H1 (cell line): ENCODE measurements around the gene BCAR3. TPM values are rescaled to one million over a fixed set of nuclear protein-coding genes. Genes with fewer than 3 reads are reported as not detected.

Source experiments
- CTCF ChIA-PET: fragments of 300-600 bp; sonication (Branson Sonifier 250); formaldehyde crosslinking; loops from one replicate; lab custom pipeline; 2021; ENCODE audit not compliant: partially characterized antibody; lab: Charles Lee
- POLR2A ChIA-PET: fragments of 300-600 bp; sonication (Branson Sonifier 250); formaldehyde crosslinking; loops from one replicate; lab custom pipeline; 2021; ENCODE audit warnings: inconsistent platforms; ENCODE audit not compliant: partially characterized antibody; lab: Charles Lee
- DNase-seq, 2 experiments: peaks; one replicate each; pipeline versions ENCODE4 v3.0.0 to v3.0.0-alpha.2; 2010 to 2022; ENCODE audit warnings: low spot score in 2 of 2, low read depth in 1 of 2, mixed read lengths in 1 of 2
- FAIRE-seq: peaks from 2 replicates; lab custom pipeline; 2011; peaks lifted over from hg19 to GRCh38; lab: Jason Lieb, UNC
- H2AFZ ChIP-seq: 2 replicates; pipeline ENCODE4 v1.8.1; 2012; ENCODE audit warnings: low read length, inconsistent platforms
- H2AK5ac ChIP-seq: 2 replicates; pipeline ENCODE4 v1.6.1; 2013; ENCODE audit warnings: low read depth, low read length
- H2BK120ac ChIP-seq: replicated peaks from 2 replicates; pipeline ENCODE3; 2013; ENCODE audit warnings: low read depth, low read length, inconsistent platforms
- H2BK12ac ChIP-seq: 2 replicates; pipeline ENCODE4 v1.6.1; 2013; ENCODE audit warnings: low read depth, low read length
- H2BK15ac ChIP-seq: 2 replicates; pipeline ENCODE4 v1.6.1; 2013; ENCODE audit warnings: low read length
- H2BK20ac ChIP-seq: 2 replicates; pipeline ENCODE4 v1.6.1; 2013; ENCODE audit warnings: low read length
- H2BK5ac ChIP-seq: 2 replicates; pipeline ENCODE4 v1.6.1; 2013; ENCODE audit warnings: low read depth, low read length
- H3K14ac ChIP-seq: 2 replicates; pipeline ENCODE4 v1.6.1; 2013; ENCODE audit warnings: inconsistent platforms; ENCODE audit not compliant: insufficient read length
- H3K18ac ChIP-seq: 2 replicates; pipeline ENCODE4 v1.6.1; 2013; ENCODE audit warnings: low read length; ENCODE audit errors: extremely low read depth
- H3K23ac ChIP-seq: 2 replicates; pipeline ENCODE4 v1.6.1; 2013; ENCODE audit warnings: inconsistent platforms; ENCODE audit not compliant: insufficient read length
- H3K23me2 ChIP-seq: 2 replicates; pipeline ENCODE4 v1.6.1; 2013; ENCODE audit warnings: low read depth, low read length
- H3K27ac ChIP-seq: 2 replicates; pipeline ENCODE4 v1.6.1; 2011; ENCODE audit warnings: low read depth, low read length, inconsistent platforms
- H3K27me3 ChIP-seq, 4 experiments: replicated peaks in 1 of 4; 1 replicate in 1 of 4; 2 replicates in 3 of 4; pipeline versions ENCODE4 v1.6.1 to v1.8.1; 2011 to 2013; ENCODE audit warnings: low read length in 3 of 4, mild to moderate bottlenecking in 3 of 4, inconsistent platforms in 2 of 4, mixed read lengths in 2 of 4, moderate library complexity in 1 of 4; ENCODE audit not compliant: control insufficient read depth in 3 of 4, insufficient read depth in 3 of 4; ENCODE audit errors: extremely low read depth in 1 of 4
- H3K36me3 ChIP-seq, 4 experiments: 2 replicates each; pipeline versions ENCODE4 v1.6.1 to v1.8.1; 2011 to 2013; ENCODE audit warnings: mild to moderate bottlenecking in 4 of 4, low read length in 3 of 4, moderate library complexity in 2 of 4, control low read depth in 1 of 4, inconsistent platforms in 1 of 4; ENCODE audit not compliant: insufficient read depth in 4 of 4, control insufficient read depth in 2 of 4
- H3K4ac ChIP-seq: replicated peaks from 2 replicates; pipeline ENCODE3; 2013; ENCODE audit warnings: low read length, low read depth, mixed read lengths, inconsistent platforms; ENCODE audit not compliant: insufficient read length
- H3K4me1 ChIP-seq, 4 experiments: replicated peaks in 1 of 4; 1 replicate in 1 of 4; 2 replicates in 3 of 4; pipeline versions ENCODE4 v1.6.1 to v1.8.1; 2011 to 2013; ENCODE audit warnings: low read length in 3 of 4, inconsistent platforms in 2 of 4, mixed read lengths in 1 of 4; ENCODE audit not compliant: insufficient read depth in 4 of 4, control insufficient read depth in 3 of 4
- H3K4me2 ChIP-seq, 2 experiments: 2 replicates each; pipeline versions ENCODE4 v1.6.1 to v1.8.1; 2011 to 2013; ENCODE audit warnings: low read depth in 2 of 2, low read length in 2 of 2, control low read depth in 1 of 2, inconsistent platforms in 1 of 2, mild to moderate bottlenecking in 1 of 2; ENCODE audit not compliant: insufficient read depth in 1 of 2
- H3K4me3 ChIP-seq, 4 experiments: fragments of 200-600, 300-600 bp in 1 of 4; sonication (generic), shearing (Covaris generic), sonication (Bioruptor Twin) in 1 of 4; 2 replicates each; pipeline versions ENCODE4 v1.5.1 to v1.8.1; 2011 to 2016; ENCODE audit warnings: low read length in 4 of 4, low read depth in 3 of 4, control low read depth in 2 of 4, inconsistent platforms in 2 of 4, mild to moderate bottlenecking in 2 of 4, mixed read lengths in 1 of 4, moderate library complexity in 1 of 4; ENCODE audit not compliant: insufficient read depth in 2 of 4; ENCODE audit errors: extremely low read depth in 1 of 4
- H3K56ac ChIP-seq: replicated peaks from 2 replicates; pipeline ENCODE3; 2013; ENCODE audit warnings: low read depth, mild to moderate bottlenecking, mixed read lengths, low read length, inconsistent platforms; ENCODE audit not compliant: insufficient read length
- H3K79me1 ChIP-seq: 2 replicates; pipeline ENCODE4 v1.6.1; 2013; ENCODE audit warnings: low read depth, low read length, control low read depth
- H3K79me2 ChIP-seq, 2 experiments: 2 replicates each; pipeline versions ENCODE4 v1.6.1 to v1.8.1; 2012 to 2013; ENCODE audit warnings: low read length in 2 of 2, mild to moderate bottlenecking in 2 of 2, inconsistent platforms in 1 of 2; ENCODE audit not compliant: insufficient read depth in 2 of 2, control insufficient read depth in 1 of 2
- H3K9ac ChIP-seq, 4 experiments: replicated peaks in 1 of 4; 1 replicate in 1 of 4; 2 replicates in 3 of 4; pipeline versions ENCODE4 v1.6.1 to v1.8.1; 2011 to 2013; ENCODE audit warnings: low read depth in 3 of 4, low read length in 3 of 4, control low read depth in 2 of 4, mild to moderate bottlenecking in 2 of 4, moderate library complexity in 2 of 4, inconsistent platforms in 1 of 4; ENCODE audit errors: extremely low read depth in 1 of 4
- H3K9me3 ChIP-seq, 2 experiments: 2 replicates each; pipeline versions ENCODE4 v1.6.1 to v1.8.1; 2012 to 2013; ENCODE audit warnings: mild to moderate bottlenecking in 2 of 2, moderate library complexity in 2 of 2, control low read depth in 1 of 2, inconsistent platforms in 1 of 2, low read depth in 1 of 2, low read length in 1 of 2, mixed read lengths in 1 of 2; ENCODE audit not compliant: insufficient read depth in 2 of 2
- H4K20me1 ChIP-seq, 2 experiments: replicated peaks in 1 of 2; 2 replicates each; pipeline versions ENCODE3 to v1.8.1; 2011 to 2013; ENCODE audit warnings: inconsistent platforms in 2 of 2, low read length in 2 of 2, mild to moderate bottlenecking in 1 of 2; ENCODE audit not compliant: insufficient read depth in 2 of 2, control insufficient read depth in 1 of 2
- H4K5ac ChIP-seq: 2 replicates; pipeline ENCODE4 v1.6.1; 2013; ENCODE audit warnings: low read length, low read depth, mixed read lengths, inconsistent platforms; ENCODE audit not compliant: insufficient read length
- H4K8ac ChIP-seq: 2 replicates; pipeline ENCODE4 v1.8.0; 2013; ENCODE audit warnings: mild to moderate bottlenecking, moderate library complexity, low read length, inconsistent platforms; ENCODE audit not compliant: insufficient read depth; ENCODE audit errors: extremely low read depth
- H4K91ac ChIP-seq: replicated peaks from 2 replicates; pipeline ENCODE3; 2013; ENCODE audit warnings: low read length, mixed read lengths, inconsistent platforms; ENCODE audit not compliant: insufficient read length
- BACH1 ChIP-seq: IDR thresholded peaks from 2 replicates; pipeline ENCODE4 v1.6.1; 2012; ENCODE audit warnings: low read length, improper control_type of control experiment
- BCL11A ChIP-seq, 2 experiments: IDR thresholded peaks; one replicate each; pipeline ENCODE4 v1.6.1; 2011; ENCODE audit warnings: low read depth in 2 of 2, low read length in 2 of 2, mild to moderate bottlenecking in 2 of 2
- CEBPB ChIP-seq: IDR thresholded peaks from 2 replicates; pipeline ENCODE4 v1.6.1; 2012; ENCODE audit warnings: low read depth, low read length
- CHD2 ChIP-seq: IDR thresholded peaks from 2 replicates; pipeline ENCODE4 v1.6.1; 2012; ENCODE audit warnings: low read length, improper control_type of control experiment
- E2F6 ChIP-seq: IDR thresholded peaks from 2 replicates; pipeline ENCODE4 v1.6.1; 2012; ENCODE audit warnings: inconsistent platforms
- GTF2F1 ChIP-seq: IDR thresholded peaks from 2 replicates; pipeline ENCODE4 v1.6.1; 2012; ENCODE audit warnings: low read depth, low read length, improper control_type of control experiment, borderline replicate concordance
- HDAC2 ChIP-seq, 2 experiments: fragments of 300-600 bp in 1 of 2; sonication (generic) in 1 of 2; IDR thresholded peaks; 2 replicates each; pipeline ENCODE4 v1.6.1; 2011 to 2012; ENCODE audit warnings: low read depth in 2 of 2, low read length in 2 of 2, mild to moderate bottlenecking in 2 of 2, moderate library complexity in 2 of 2, borderline replicate concordance in 1 of 2, inconsistent platforms in 1 of 2
- HDAC6 ChIP-seq: IDR thresholded peaks from one replicate; pipeline ENCODE4 v1.7.1; 2012; ENCODE audit warnings: low read depth, mild to moderate bottlenecking, inconsistent platforms, low read length, moderate library complexity
- MAX ChIP-seq: IDR thresholded peaks from 2 replicates; pipeline ENCODE4 v1.6.1; 2012; ENCODE audit warnings: inconsistent platforms
- SP4 ChIP-seq: IDR thresholded peaks from 2 replicates; pipeline ENCODE4 v1.6.1; 2012; ENCODE audit warnings: low read length, inconsistent platforms
- SRF ChIP-seq: IDR thresholded peaks from 2 replicates; pipeline ENCODE4 v1.6.1; 2011; ENCODE audit warnings: mild to moderate bottlenecking, low read depth, low read length, moderate library complexity
- TAF7 ChIP-seq: optimal IDR thresholded peaks from 2 replicates; pipeline ENCODE3; 2011; ENCODE audit warnings: low read depth, mild to moderate bottlenecking, inconsistent platforms, low read length, moderate library complexity, borderline replicate concordance
- TEAD4 ChIP-seq: IDR thresholded peaks from 2 replicates; pipeline ENCODE4 v1.6.1; 2012; ENCODE audit warnings: low read depth, low read length, inconsistent platforms, mixed read lengths
- YY1 ChIP-seq: IDR thresholded peaks from 2 replicates; pipeline ENCODE4 v1.6.1; 2011; ENCODE audit warnings: low read depth, mild to moderate bottlenecking, low read length
- WGBS, 2 experiments: shearing (Covaris generic) in 1 of 2; methylation state at CpG; one replicate each; pipeline versions ENCODE4 v1.1.6 to v1.1.7; 2013 to 2015; ENCODE audit warnings: low lambda C conversion rate in 2 of 2, mixed read lengths in 2 of 2, inconsistent platforms in 1 of 2, low coverage in 1 of 2, missing lambda C conversion rate in 1 of 2; ENCODE audit not compliant: insufficient replicate concordance in 2 of 2, insufficient coverage in 1 of 2, insufficient read length in 1 of 2; ENCODE audit errors: extremely low coverage in 1 of 2, missing lambda C conversion rate in 1 of 2; 5-methylcytosine and 5-hydroxymethylcytosine counted together
- polyA plus RNA-seq, 7 experiments: library from polyadenylated mRNA; depleted of rRNA in 3 of 7; stranded (reverse) in 5 of 7; unstranded in 2 of 7; fragments of >200 nt in 5 of 7; fragments of 200-250 nt in 2 of 7; gene quantifications; 1 replicate in 5 of 7; 2 replicates in 1 of 7; 4 replicates in 1 of 7; pipeline versions ENCODE4 v1.2.1 to v1.2.3, GENCODE V29; 2011 to 2013; ENCODE audit warnings: missing spikeins in 2 of 7, mixed read lengths in 2 of 7
- total RNA-seq: library from RNA; stranded (reverse); fragmentation: NEBNext Ultra II Directional; extraction: Animal tissue kit (Norgen Biotek cat#: 25700); gene quantifications from 2 replicates; pipeline ENCODE4 v1.2.1, GENCODE V29; 2021

The BCAR3 gene
- total and polyA plus RNA-seq, 2 of the 8 experiments (the other 6 are each of a cell fraction or from before 2014, with no cell fraction given): 5.6 to 9.2 TPM

DNA sequence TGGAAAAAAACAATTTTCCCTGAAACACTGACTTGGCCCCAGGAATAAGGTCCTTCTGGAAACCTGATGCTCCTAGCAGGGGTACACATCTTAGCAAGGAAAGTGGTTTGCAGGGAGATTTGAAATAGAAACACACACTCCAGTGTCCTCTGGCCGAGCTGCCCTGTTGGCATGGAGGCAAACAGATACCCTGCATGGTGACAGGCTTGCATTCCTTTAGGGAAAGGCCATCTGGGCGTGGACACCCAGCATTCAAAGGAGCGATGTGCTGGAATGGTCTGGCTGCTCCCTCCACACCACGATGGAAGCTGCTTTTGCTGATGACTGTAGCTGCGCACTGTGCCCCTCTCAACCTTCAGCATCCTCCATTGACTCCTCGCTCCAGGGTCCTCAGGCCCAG is 41.5 kb upstream of the BCAR3 start:
- CTCF ChIA-PET: interaction anchor here (1.3 to 6.2 kb wide), 6 partner anchors 11 to 103 kb away, joined by 4 to 35 read pairs (median 5); no protein-coding TSS in a partner anchor
- Histone ChIP-seq H2AFZ (0 out of 2 replicates have a peak overlapping the region, but pooled peaks have one; percentile 67), H3K79me2 (no peaks in the 10 kb centered on the region), H2BK120ac (no peak overlapping the region), H4K8ac (no peak overlapping the region), H2BK15ac (no peak overlapping the region), H3K18ac (no peak overlapping the region), H3K27ac (no peak overlapping the region), H3K4me2 (no peak overlapping the region; a peak in 1 of 4 replicates), H3K9ac (no peak overlapping the region; a peak in 2 of 7 replicates), H2BK20ac (no peak overlapping the region; the same call in 1 of the 2 replicates), H3K4ac (no peak overlapping the region), H3K23me2 (no peaks in the 10 kb centered on the region), H4K91ac (no peak overlapping the region), H3K14ac (no peak overlapping the region), H4K20me1 (no peaks in the 10 kb centered on the region), H3K56ac (no peak overlapping the region), H3K36me3 (no peaks in the 10 kb centered on the region), H3K4me1 (peaks cover 0 to 12% (median 4%) of the 10 kb centered on the region in 4 experiments; a peak in 6 of 7 replicates), H2BK5ac (no peak overlapping the region), H2BK12ac (no peak overlapping the region), H3K4me3 (no peak overlapping the region), H2AK5ac (no peak overlapping the region), H3K23ac (no peak overlapping the region), H3K79me1 (no peaks in the 10 kb centered on the region), H4K5ac (no peak overlapping the region), H3K27me3 (no peaks in the 10 kb centered on the region; a peak in 1 of 7 replicates), H3K9me3 (no peaks in the 10 kb centered on the region)
- FAIRE-seq: no peak
- no peak for DNase-seq
- POLR2A ChIA-PET: interaction anchor here (1.4 kb wide), 1 partner anchor 8 kb away, joined by 4 read pairs; no protein-coding TSS in a partner anchor
- 81% methylated on average over 6 of the region's 6 CpGs; no CpG with 5 or more reads in 1 of the 2 experiments for WGBS, 2 experiments
- no peak for TF ChIP-seq E2F6
- TF ChIP-seq SRF: no peak
- TF ChIP-seq HDAC2 (IDR thresholded peaks at IDR 0.05; ENCODE audit: borderline replicate concordance in 1 of 2, low read depth in 2 of 2, low read length in 2 of 2): no peak
- TF ChIP-seq CHD2: no peak
- no peak for TF ChIP-seq TEAD4
- TF ChIP-seq GTF2F1: no peak
- TF ChIP-seq BCL11A (IDR thresholded peaks at IDR 0.05; ENCODE audit: low read depth in 2 of 2, low read length in 2 of 2): no peak
- no peak for TF ChIP-seq TAF7
- TF ChIP-seq CEBPB: no peak
- TF ChIP-seq BACH1: no peak
- TF ChIP-seq SP4: no peak
- TF ChIP-seq MAX: no peak
- TF ChIP-seq YY1: no peak
- no peak for TF ChIP-seq HDAC6
